OCI-LY3 (cell line): Measurements from ENCODE around the gene BRI3BP.

Experiments
- CTCF ChIP-seq: fragments of 200-600, 300-600 bp; sonication (generic); IDR thresholded peaks from 2 replicates; pipeline ENCODE4 v1.5.1; 2014; ENCODE audit warnings: antibody characterized with exemption, low read length, low read depth
- EZH2phosphoT487 ChIP-seq: fragments of 200-600 bp; shearing (Covaris generic); IDR thresholded peaks from 2 replicates; pipeline ENCODE4 v1.6.1; 2018; ENCODE audit warnings: antibody characterized with exemption, mixed run types, low read depth

DNA sequence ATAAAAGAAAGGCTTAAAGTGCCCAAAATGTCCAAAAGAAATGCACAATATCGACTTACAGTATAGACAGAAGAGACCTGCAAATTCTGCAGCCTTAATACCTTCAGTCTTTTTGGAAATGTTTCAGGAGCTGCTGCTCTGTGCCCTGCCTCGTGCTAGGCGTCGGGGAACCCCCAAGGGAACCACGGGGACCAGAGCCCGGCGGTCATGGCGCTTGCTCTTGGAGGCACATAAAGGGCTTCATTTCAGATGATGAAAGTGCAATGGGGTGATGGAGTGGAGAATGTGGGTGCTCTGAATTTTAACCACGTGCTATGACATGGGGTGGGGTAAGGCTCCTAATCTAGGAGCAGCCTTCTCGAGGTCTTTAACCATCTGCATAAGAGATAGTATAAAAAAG, 57.0 kb downstream of the BRI3BP start:
- no peak for TF ChIP-seq CTCF
- no peak for TF ChIP-seq EZH2phosphoT487
